GM12892 (cell line): ENCODE results near the gene DHRS3.

Experiments
- DNase-seq: peaks from one replicate; pipeline ENCODE4 v3.0.0; 2011; ENCODE audit not compliant: insufficient read length
- FAIRE-seq: peaks from 2 replicates; lab custom pipeline; 2011; peaks lifted over from hg19 to GRCh38; lab: Jason Lieb, UNC
- POLR2A ChIP-seq: IDR thresholded peaks from 2 replicates; pipeline ENCODE4 v1.6.1; 2011; ENCODE audit warnings: low read depth, low read length, control low read depth
- POLR2AphosphoS5 ChIP-seq: IDR thresholded peaks from 2 replicates; pipeline ENCODE4 v1.6.1; 2011; ENCODE audit warnings: low read depth, low read length, control low read depth
- TAF1 ChIP-seq: IDR thresholded peaks from 2 replicates; pipeline ENCODE4 v1.6.1; 2011; ENCODE audit warnings: low read depth, mild to moderate bottlenecking, control low read depth, low read length, borderline replicate concordance

The DHRS3 gene

DNA sequence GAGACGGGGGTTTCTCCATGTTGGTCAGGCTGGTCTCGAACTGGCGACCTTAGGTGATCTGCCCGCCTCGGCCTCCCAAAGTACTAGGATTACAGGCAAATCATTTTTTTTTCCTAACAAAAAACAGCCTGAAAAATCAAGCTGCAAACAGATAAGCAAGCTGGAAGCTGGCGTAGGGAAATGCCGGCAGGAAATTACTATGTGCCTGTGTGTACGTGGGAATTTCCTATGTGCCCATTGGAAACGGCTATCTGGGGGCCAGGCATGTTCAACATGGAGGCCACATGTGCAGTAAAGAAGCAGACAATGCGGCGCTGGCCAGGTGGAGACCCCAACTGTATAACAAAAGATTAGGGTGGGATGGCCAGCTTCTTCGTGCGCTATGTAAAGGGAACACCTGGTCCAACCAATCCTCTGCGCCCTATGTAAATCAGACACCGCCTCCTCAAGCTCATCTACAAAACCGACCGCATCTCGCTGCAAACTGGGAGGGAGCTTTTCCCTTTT is 16.7 kb upstream of the DHRS3 start:
- DNase-seq (no peak), FAIRE-seq (no peak)
- TF ChIP-seq POLR2AphosphoS5: no peak
- TF ChIP-seq POLR2A: no peak
- TF ChIP-seq TAF1: no peak

DNA sequence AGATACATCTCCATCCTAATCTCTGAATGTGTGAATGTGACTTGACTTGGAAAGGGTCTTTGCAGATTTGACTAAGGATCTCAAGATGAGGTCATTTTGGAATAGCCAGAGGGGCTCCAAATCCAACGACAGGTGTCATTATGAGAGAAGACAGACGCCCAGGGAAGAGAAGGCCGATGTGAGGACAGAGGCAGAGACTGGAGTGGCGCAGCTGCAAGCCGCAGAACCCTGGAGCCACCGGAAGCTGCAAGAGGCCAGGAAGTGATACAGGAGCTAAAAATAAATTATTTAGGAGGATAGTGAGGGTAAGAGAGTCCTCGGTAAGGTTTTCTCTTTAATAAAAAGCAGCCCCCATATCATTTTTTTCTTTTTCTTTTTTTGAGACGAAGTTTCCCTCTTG is 16.1 kb upstream of the DHRS3 start:
- TF ChIP-seq TAF1 (no peak), POLR2AphosphoS5 (no peak), POLR2A (no peak)
- DNase-seq: no peak
- FAIRE-seq: no peak

GRCh38 chr1:12631571-12631970 is 13.6 kb upstream of the DHRS3 start:
- DNase-seq: no peak
- no peak for FAIRE-seq
- TF ChIP-seq TAF1: no peak
- TF ChIP-seq POLR2A: no peak
- TF ChIP-seq POLR2AphosphoS5: no peak

DNA sequence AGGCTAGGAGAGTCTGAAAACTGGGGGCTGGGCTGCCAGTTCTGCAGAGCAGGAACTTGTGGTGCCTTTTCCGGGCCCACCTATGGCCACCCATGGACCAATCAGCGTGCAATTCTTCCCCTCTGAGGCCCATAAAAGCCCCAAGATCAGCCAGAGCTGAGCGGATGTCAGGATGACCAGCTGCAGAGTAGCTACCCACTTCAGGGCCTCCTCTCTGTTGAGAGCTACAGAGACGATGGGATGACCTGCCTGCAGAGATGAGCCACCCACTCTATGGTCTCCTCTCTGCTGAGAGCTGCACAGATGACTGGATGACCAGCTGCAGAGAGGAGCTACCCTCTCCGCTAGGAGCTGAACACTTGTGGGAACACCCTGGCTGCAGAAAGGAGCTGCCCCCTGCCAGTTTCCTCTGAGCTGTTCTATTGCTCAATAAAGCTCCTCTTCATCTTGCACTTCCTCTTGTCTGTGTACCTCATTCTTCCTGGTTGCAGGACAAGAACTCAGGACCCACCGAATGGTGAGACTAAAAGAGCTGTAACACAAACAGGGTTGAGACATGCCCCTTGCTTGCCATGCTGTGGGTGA is 13.0 kb upstream of the DHRS3 start:
- no peak for FAIRE-seq
- TF ChIP-seq POLR2A: no peak
- TF ChIP-seq TAF1: no peak
- TF ChIP-seq POLR2AphosphoS5: no peak
- no peak for DNase-seq

GRCh38 chr1:12629985-12630760 is 12.2 kb upstream of the DHRS3 start:
- FAIRE-seq (no peak), DNase-seq (no peak)

DNA sequence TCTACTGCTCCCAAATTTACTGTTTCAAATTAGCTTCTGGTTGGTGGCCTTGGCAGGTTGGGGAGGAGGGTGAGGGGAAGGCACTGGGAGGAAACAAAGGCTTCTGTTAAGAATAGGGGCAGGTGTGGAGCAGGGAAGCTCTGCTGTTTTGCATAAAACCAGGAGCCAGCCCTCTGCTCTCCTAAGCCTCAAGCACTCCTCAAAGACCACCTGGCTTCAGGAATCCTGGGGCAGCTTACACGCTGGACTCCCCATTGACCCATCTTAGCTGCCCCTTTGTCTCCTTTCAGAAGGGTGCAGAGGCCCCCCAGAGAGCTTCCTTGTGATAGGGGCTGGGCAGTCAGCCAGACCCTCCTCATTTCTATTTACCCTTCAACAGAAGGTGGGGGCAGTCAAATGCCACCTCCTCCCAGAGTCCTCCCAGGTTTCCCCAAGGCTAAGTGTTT is 11.5 kb upstream of the DHRS3 start:
- no peak for FAIRE-seq
- TF ChIP-seq POLR2AphosphoS5: no peak
- no peak for TF ChIP-seq POLR2A
- TF ChIP-seq TAF1: no peak
- no peak for DNase-seq

More at GRCh38 chr1:12629985-12630760, 12.2 kb upstream of the DHRS3 start:
- TF ChIP-seq POLR2AphosphoS5: no peak
- TF ChIP-seq POLR2A: no peak
- no peak for TF ChIP-seq TAF1

DNA sequence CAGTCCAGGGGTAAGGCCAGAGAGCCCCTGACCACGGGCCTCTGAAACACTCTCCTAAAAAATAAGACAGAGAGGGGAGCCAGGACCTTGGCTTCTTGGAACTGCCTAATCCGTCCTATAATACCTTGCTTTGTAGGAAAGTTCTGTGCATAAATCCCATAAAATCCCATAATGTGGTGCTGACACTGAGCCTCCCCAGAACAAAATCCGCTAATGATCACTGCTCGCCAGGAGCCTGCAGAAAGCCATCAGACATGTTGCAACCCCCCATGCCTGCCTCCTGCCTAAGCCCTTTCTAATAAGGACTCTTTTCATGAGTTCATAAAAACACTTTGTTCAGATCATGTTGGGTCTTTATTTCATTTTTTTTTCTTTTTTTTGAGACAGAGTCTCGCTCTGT is 9.3 kb upstream of the DHRS3 start:
- FAIRE-seq (no peak), DNase-seq (no peak)
- TF ChIP-seq POLR2A (no peak), TAF1 (no peak), POLR2AphosphoS5 (no peak)

DNA sequence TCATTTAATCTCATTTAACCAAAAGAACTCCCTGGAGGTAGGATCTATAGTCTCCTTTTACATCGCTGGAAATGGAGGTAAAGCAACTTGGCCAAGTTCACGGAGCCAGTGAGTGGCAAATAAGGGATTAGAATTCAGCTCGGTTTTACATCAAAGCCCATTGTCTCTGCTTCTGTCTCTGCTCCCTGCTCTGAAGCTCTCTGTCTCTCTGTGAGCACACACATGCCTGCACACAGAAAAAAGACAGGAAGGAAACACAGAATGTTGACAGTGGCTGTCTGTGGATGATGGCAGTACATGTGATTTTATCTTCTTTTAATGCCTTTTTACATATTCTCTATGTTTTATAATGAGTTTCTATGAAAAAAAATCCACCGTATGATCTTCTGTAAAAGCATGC is 8.9 kb upstream of the DHRS3 start:
- DNase-seq: no peak
- FAIRE-seq: no peak
- TF ChIP-seq TAF1: no peak
- no peak for TF ChIP-seq POLR2AphosphoS5
- no peak for TF ChIP-seq POLR2A

DNA sequence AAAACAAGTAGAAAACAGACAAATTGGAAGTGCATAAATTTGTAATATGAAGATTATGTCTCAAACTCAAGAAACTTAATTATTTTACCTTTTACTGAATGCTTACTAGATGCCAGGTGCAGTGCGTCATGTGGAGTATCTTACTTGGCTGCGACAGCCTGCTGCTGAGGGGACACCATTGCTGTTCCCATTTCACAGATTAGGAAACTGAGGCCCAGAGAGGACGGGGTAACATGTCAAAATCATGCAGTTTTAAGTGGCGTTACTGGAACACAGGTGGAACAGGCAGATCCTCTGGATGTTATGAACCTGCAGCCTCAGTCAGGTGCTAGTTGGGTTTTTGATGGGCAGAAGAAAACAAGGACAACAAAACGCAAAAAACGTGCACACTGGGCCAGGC is 7.3 kb upstream of the DHRS3 start:
- no peak for FAIRE-seq
- no peak for DNase-seq
- TF ChIP-seq POLR2AphosphoS5: no peak
- TF ChIP-seq TAF1: no peak
- no peak for TF ChIP-seq POLR2A

DNA sequence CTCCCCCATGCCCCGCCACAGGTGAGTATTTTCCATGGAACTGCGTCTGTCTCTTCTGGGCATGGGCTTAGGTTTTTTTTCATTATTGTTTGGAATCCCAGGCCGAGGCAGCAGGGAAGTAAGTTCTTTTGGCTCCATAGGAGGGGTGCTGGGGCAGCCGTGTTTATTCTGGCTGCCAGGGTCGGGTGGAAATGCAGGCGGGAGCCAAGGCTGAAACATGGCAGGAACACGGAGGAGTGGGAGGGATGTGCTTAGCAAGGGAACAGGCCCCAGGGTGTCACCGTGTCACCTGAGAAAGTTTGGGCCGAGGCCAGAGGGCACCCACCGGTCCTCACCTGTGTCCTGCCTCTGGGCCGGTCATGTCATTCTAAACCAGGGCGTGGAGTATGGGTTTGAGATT is 4.5 kb upstream of the DHRS3 start:
- TF ChIP-seq TAF1: no peak
- TF ChIP-seq POLR2A: no peak
- no peak for TF ChIP-seq POLR2AphosphoS5
- FAIRE-seq: no peak
- no peak for DNase-seq

- FAIRE-seq (no peak), DNase-seq (no peak)
- no peak for TF ChIP-seq POLR2AphosphoS5
- no peak for TF ChIP-seq POLR2A
- TF ChIP-seq TAF1: no peak
These were observed 3.6 kb upstream of the DHRS3 start for GRCh38 chr1:12621346-12622335.
